GM18508 (cell line): ENCODE results near the gene TMEM209.
"Not testable (repeated sequence)": the region's sequence is repeated elsewhere in the genome, so short reads cannot be mapped to it uniquely, and the experiment has no call there.

ENCODE experiments used
- ATAC-seq: cut with Tn5 transposase; IDR thresholded peaks from one replicate; pipeline ENCODE4 v1.9.1; 2021; ENCODE audit warnings: moderate number of reproducible peaks; ENCODE audit not compliant: insufficient read depth, unreplicated experiment

Gene TMEM209

DNA sequence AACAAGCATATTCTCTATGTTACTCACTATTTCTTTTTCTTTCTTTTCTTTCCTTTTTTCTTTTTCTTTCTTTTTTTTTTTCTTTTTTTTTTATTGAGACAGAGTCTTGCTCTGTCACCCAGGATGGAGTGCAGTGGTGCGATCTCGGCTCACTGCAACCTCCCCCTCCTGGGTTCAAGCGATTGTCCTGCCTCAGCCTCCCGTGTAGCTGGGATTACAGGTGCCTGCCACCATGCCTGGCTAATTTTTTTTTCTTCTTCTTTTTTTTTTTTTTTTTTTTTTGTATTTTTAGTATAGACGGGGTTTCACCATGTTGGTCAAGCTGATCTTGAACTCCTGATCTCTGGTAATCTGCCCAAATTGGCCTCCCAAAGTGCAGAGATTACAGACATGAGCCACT, 59.1 kb downstream of the TMEM209 start:
- ATAC-seq: not testable (repeated sequence)

DNA sequence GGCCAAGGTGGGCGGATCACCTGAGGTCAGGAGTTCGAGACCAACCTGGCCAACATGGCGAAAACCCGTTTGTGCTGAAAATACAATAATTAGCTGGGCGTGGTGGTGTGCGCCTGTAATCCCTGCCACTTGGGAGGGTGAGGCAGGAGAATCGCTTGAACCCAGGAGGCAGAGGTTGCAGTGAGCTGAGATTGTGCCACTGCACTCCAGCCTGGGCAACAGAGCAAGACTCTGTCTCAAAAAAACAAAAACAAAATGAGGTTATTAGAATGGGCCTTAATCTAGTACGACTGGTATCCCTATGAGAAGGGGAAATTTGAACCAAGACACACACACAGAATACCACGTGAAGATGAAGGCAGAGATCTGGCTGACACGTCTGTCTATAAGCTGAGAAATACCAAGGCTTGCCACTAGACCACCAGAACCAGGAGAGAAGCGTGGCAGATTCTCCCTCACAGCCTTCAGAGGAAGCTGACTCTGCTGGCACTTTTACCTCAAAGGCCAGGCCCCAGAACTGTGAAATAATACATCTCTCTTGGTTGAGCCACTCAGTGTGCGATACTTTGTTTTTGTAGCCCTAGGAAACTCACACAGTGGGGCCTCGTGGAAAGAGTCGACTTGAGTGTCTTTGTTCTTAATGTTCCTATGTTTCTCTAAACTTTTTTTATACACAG, 59.6 kb downstream of the TMEM209 start:
- ATAC-seq: no peak

DNA sequence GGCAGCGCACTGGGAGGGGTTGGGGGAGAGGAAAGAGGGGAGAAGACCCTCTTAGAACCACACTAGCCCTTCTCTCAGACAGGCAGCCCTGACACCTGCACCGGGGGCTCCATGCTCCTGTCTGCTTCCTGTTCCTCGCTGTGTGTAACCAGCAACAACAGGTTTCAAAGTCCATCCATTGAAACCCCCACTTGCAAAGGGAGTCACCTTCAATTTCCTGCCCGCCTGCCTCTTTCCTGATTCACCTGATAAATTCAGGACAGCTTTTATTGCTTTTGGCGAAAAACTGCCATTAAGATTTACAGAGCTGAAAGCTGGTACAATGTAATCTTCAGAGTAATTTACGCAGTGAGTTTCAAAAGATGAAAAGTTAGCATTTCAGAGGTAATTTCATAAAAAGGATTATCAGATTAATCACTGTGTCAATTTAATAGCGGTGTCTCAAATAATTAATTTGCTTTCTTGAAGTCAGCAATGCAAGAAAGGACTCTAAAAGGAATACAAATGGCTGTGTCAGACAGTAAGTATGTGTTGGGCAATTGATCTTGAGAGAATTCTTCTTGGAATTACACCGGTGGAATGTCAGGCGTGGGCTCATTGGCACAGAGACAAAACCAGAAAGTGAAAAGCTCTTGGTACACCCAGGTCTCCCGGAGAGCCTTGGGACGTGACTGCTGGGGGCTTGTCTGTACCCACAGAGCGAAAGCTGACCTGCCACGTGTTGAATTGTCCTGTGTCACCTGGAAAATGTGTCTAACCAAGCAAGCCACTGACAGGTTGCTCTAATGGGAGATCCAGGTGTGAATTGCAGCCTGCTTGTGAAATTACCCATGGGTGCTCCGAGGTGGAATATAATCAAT, 60.7 kb downstream of the TMEM209 start:
- no peak for ATAC-seq

DNA sequence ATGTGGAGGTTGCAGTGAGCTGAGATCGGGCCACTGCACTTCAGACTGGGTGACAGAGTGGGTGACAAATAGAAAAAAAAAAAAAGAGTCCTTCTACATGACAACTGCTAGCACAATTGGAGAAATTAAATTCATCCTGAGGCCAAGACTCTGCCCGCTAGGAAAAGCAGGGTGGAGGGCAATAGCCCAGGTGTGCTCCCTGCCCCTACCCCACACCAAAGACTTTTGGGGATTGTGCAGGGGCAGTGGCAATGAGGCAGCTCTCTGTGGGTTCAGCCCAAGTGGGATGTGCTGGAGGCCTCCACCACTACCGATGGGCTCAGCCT, 61.3 kb downstream of the TMEM209 start:
- ATAC-seq: no peak

DNA sequence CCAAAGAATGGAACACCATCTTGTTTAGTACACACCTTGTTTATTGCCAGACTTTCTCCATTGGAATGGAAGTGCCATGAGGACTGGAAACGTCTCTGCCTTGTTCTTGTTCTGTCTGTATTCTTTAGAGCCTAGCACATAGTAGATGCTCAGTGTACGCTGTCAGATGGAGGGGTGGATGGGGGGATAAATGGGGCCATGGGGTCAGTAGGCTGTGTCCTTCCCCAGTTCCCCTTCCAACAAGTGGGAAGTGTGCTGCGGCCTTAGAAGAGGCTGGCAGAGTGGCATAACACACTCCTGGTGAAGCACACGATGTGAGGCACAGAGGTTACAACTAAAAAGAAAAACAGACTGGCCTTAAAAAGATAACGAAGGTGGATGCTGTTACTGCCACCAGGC, 61.9 kb downstream of the TMEM209 start:
- ATAC-seq: no peak

DNA sequence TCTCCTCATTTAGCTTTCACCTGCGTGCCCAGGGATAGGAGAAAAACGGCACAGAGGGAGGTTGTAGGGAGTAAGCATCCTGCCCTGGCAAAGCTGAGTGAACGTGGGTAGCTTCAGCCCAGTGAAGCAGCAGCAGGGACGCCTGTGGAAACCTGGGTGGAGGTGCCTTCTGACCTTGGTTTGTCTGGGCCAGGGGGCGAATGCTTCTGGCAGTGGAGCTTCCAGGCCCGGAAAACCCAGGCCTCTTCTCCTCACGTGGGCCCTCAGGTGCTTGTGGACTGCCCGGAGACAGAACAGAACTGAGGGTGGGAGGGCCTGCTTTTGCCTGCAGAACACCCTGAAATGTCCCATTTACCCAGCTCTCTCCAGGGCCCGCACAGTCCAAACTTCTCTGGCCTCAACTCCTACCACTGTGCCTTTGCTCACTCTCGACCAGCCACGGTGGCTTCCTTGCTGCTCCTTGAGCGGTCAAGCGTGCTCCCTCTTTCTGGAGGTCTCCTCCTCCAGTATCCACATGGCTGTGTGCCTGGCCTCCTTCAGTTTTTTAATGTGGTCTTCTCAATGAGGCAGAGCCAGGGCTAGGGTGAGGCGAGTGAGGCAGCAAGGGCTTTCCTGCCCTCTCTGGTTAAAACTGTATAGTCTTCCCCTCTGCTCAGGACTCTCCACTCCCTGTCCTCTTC, 62.4 kb downstream of the TMEM209 start:
- no peak for ATAC-seq

DNA sequence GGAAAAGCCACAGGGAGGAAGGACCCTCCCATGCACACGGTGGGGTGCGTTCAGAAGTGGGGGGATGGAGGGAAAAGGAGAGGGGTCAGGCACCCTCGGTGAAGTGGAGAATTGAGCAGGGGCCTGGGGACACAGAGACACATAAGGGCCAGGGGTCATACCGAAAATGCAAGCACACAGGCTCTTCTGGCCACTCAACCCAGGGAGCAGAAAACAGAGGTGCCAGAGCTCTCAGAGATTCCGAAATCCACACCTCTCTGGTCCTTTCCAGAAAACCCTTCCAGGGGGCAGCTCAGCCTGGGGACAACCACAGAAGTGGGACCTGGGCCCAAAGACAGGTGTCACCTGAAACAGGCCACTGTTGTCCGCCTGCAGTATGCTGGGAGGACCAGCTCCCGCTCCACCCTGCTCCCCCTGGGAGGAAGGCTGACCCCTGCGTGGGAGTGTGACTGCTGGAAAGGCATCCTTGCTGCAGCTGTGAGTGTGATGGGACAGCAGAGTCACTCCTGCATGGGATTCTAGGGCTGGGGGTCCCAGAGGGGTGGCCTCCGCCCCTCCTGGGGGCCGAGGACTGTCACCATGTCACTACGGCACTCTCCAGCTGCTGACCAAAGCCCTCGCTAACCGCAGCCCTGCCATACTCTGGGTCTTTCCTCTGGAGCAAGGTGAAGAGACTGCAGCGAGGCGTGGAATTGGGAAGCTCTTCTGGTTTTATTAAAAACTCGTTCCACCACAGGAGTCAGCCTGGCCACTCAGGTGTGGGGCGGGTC, 63.1 kb downstream of the TMEM209 start:
- no peak for ATAC-seq

DNA sequence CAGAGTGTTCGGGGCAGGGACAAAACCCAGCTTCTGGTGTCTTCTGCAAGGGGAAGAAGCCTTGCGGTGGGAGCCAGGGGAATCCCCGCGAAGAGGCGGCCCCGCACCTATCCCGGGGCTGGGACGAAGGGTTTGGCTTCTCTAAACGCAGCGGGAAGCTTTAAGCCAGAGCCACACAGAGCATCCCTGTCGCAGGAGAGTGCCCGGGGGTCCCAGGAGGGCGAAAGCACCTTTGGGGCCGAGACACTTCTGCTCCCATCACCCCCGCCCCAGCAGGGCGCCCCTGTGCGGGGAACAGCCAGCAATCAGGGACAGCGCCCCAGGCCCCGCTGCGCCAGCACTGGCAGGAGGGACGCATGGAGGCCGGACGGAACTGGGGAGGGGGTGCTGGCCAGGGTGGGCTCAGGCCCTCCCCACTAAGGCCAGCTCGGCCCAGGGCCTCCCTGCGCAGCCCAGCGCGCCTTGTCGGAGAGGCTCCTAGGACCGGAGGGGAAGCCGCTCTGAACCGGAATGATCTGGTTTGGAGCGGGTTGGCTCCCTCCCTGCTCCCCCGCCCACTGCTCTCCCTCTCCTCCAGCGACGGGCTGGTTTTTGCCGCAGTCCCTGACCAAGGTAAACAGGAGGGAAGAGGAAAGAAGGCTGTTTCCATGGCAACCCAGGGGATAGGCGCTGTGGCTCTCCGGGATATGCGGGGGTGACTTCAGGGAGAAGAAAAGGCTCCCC, 63.9 kb downstream of the TMEM209 start:
- ATAC-seq: no peak

DNA sequence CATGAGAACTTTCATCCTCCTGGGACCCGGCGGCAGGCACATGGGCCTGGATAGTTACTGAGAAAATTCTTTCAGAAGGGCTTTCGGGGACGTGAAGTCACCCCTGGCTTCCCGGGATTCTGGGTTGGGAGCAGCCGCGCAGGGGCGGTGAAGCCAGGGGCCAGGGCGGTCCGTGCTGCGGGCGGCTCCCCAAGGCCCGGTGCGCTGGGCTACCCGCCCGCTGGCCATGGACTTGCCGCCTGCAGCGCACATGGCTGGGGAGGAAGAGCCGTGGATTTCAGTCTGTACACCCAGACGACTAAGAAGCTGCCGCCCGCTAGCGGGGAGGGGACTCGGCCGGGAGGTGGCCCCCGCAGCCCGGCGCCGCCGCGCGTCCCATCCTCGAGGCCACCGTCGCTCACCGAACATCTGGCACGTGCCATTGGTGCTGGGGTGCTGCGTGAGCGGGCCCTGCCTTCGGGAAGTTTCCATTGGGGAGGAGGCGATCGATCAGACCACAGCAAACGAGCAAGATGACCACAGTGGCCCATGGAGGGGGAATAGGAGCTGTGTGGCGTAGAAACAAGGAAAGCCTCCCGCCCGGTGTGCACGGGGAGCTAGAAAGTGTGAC, 64.5 kb downstream of the TMEM209 start:
- ATAC-seq: no peak

DNA sequence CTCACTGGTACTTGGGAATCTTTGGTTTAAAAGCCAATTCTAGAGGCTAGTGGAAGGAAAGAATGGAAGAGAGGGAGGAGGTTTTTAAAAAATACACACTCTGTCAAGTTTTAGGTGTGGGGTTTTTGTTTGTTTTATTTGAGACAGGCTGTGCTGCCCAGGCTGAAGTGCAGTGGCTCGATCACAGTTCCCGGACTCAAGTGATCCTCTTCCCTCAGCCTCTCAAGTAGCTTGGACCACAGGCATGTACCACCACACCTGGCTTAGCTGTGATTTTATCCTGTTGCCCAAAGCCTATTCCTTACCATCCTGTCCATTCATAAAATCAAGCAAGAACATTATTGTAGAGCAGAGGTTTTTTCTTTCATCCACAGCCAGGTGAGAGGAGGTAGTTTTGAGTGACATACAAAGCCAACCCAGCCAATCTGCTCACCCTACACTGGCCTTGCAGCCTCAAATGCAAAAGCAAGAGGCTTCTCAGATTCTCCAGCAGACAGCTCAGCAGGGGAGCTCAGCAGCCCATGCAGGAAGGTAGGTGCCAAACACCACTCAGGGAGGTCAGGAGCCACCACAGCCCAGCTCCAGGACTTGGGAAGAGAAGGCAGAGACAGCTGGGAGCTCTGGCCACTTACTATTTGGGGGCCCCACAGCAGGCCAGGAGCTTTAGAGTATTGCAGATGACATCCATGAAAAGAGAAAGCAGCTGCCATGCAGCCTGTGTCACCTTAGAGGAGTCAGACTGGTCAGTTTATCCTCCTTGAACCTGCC, 65.8 kb downstream of the TMEM209 start:
- no peak for ATAC-seq

DNA sequence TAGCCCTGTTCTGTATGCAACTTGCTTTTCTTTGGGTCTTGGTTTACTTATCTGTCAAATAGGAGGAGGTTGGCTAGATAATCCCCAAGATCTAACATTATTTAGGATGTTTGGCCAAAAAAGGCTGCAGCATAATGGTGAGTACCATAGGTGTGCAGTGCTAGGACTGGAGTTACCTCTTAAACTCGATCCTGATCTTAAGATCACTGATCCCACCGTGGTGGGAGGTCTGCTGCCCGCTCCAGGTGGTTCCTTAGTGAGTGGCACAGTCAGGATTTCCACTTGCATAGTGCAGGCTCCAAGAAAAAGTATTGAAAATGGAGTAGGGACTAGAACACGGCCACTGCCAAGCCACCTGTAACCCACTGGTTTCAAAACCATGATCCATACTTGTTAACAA, 68.0 kb downstream of the TMEM209 start:
- ATAC-seq: no peak

DNA sequence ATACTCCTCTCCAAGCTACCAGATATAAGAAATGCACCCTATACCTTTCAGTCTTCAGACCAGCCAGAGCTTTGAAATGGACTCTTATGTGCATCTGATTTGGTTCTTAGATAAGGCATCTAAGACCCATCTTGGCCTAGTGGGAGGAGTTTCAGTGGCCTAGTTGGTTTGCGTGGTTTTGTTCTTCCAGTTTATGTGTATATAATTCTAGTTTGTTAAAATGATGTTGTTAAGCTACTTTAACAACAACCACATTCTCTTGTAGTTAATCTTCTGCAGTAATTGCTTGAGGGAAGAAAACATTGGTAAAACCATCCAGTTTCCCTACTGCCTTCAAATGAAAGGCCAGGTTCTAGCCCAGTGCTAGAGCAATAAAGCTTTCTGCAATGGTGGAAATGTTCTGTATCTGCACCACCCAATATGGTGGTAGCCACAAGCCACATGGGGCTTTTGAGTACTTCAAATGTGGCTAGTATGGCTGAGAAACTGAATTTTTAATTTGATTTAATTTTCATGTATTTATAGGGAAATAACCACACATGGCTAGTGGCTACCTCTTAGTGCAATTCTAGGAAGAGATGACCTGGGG, 68.5 kb downstream of the TMEM209 start:
- no peak for ATAC-seq

DNA sequence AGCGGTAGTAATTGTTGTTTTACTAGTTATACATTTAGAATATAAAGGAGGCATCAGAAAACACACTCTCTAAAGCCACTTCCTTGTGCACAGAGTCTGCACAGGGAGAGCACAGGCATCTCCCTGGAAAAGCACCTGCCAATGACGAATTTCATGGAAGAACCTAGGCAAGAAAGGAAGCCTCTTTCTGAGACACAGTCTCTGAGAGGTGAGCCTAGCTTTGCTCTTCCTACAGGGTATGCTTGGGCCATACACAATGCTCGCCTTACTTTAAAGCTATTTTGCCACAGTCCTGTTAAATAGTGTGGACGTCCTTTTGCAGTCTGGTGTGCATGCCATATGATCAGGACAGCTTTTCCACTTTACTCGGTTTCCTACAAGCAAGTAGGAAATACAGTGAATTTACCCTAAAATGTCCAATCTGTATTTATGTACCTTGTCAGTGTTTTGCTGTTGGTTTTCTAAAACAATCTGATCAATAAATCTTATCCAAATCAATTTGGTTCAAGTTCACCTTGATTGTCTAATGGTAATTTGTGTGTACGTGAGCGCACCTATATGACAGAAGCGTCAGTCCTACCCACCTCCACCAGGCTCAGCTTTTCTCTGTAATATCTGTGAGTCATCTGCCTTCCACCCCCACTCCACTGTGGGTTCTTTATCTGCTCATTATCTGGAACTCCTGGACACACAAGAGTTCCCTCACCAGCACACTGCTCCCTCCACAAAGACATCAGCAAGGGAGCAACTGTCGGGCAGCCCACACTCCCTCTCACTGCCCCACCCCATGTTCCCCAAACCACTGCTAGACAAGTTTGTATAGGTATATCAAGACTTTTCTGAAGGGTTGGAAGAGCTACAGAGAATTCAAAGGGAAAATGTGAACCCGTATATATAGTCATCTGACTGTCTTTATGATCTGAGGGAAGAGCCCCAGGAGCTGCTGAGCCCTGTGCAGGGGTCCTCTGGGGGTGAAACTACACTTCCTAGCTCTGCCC, 69.7 kb downstream of the TMEM209 start:
- no peak for ATAC-seq

DNA sequence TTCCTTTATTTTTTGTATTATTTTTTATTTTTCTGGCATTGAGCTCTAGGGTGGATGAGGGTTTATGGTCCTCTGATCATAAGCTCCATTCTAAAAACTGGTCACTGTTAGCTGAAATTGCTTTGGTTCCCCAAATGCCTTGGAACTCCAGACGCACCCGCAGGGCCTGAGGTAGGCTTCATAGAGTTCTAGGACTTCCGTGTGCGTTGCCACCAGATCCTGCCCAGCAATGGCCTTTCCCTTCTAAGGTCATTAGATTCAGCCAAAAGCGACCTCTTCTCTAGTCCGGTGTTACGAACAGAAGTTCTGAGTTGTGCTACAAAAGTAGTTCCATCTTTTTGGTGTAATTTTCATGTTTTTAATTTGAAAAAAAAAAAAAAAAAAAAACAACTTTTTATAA, 70.5 kb downstream of the TMEM209 start:
- no peak for ATAC-seq

DNA sequence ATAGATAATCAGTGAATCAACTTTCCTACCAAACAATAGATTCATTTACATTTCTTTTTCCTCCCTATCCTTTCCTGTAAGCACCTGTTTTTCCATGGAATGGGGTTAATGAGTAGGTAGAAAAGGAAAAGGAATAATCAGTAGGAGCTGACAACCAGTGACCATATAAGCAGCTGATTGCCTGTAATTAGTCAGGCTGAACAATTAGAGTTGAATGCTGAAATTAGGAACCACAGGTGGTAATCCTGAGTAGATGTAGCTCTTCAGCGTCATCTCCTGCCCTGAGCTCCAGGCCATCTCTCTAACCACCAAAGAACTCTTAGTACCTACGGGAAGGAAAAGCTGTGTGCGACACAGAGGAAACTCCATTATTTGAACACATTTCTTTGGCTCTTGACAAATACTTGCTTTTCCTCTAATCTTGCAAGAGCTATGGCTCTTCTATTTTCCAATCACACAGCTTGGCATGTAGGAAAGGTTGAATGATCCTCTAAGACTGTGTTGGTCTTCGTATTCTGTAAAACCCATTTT, 71.0 kb downstream of the TMEM209 start:
- ATAC-seq: no peak

DNA sequence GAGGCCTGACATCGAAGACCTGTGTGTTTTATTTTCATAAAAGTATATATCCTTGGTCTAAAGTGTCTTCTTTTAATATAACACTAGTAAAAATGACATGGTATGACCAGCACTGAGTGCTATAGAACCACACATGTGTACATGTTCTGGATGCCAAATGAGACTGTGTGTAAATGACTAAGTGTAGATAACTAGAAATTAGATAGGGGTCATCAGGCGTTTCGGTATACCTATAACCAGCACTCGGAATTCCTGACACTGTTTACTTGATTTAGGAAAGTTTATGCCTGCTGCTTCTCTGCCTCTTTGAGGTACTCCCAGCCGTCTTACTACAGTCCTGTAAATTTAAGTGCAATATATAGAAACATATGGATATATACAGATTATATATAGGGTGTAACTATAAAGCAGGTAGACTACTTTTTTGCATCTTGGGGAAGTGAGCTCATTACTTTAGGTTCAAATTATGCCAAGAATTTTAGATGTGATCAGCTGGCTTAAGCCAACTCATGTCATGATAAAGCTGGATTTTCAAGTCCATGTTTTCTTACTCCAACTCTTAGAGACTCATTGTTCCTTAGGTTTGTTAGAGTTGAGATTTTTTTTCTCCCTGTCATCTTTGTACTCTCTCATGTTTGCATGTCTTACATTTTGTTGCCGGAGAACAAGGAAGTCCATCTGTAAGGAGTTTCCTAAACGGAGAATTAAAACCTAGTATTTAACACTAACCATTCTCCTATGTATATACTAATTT, 72.0 kb downstream of the TMEM209 start:
- ATAC-seq: no peak
